Omental fat pad (tissue), 4 donors: ENCODE measurements around the gene DEGS2. TPM values are rescaled to one million over a fixed set of nuclear protein-coding genes. Genes with fewer than 3 reads are reported as not detected.

Experiments used
- ATAC-seq: fragments of 150-250 bp; one replicate; pipeline ENCODE4 v1.9.1; 2016; ENCODE audit warnings: mild to moderate bottlenecking, moderate library complexity; ENCODE audit not compliant: low FRiP score
- DNase-seq: peaks from one replicate; pipeline ENCODE4 v3.0.0-alpha.2; 2019; ENCODE audit warnings: low spot score
- CTCF ChIP-seq, 3 donors: fragments of 450-650 bp; IDR thresholded peaks; one replicate each; pipeline ENCODE4 v1.5.1; 2016 to 2017; ENCODE audit warnings: antibody characterized with exemption in 3 of 3, mild to moderate bottlenecking in 3 of 3, moderate library complexity in 2 of 3
- total RNA-seq, 4 donors: library from RNA; depleted of rRNA; stranded (reverse); fragments of >200 nt; gene quantifications; one replicate each; pipeline ENCODE4 v1.1.0, GENCODE V29; 2016

The DEGS2 gene
- total RNA-seq, 4 donors from 2014 or later, result 0.19 to 0.79 (median 0.19) TPM; not detected in 1

GRCh38 chr14:100104523-100105300 is 54.7 kb downstream of the DEGS2 start:
- ATAC-seq (no peak), DNase-seq (no peak)
- no peak for TF ChIP-seq CTCF (IDR thresholded peaks at IDR 0.05)

GRCh38 chr14:100104006-100104352 is 55.5 kb downstream of the DEGS2 start:
- no peak for TF ChIP-seq CTCF (IDR thresholded peaks at IDR 0.05)
- DNase-seq (no peak), ATAC-seq (no peak)

- no peak for ATAC-seq
- no peak for TF ChIP-seq CTCF (IDR thresholded peaks at IDR 0.05)
- DNase-seq, result no peak
Measured at GRCh38 chr14:100103250-100104005, 56.0 kb downstream of the DEGS2 start.

- no peak for ATAC-seq
- TF ChIP-seq CTCF (IDR thresholded peaks at IDR 0.05), result no peak
- no peak for DNase-seq
Measured at GRCh38 chr14:100102156-100102785, 57.2 kb downstream of the DEGS2 start.

GRCh38 chr14:100100032-100100703 is 59.3 kb downstream of the DEGS2 start:
- TF ChIP-seq CTCF (IDR thresholded peaks at IDR 0.05), result no peak
- DNase-seq (no peak), ATAC-seq (no peak)

GRCh38 chr14:100098171-100098570 is 61.3 kb downstream of the DEGS2 start:
- no peak for DNase-seq
- ATAC-seq, result no peak

More at GRCh38 chr14:100098171-100098570, 61.3 kb downstream of the DEGS2 start:
- TF ChIP-seq CTCF (IDR thresholded peaks at IDR 0.05), result no peak
